Measurements from ENCODE around the gene HELQ. TPM values are rescaled to one million over a fixed set of nuclear protein-coding genes. Genes with fewer than 3 reads are reported as not detected.
"Not testable (repeated sequence)": the region's sequence is repeated elsewhere in the genome, so short reads cannot be mapped to it uniquely, and the experiment has no call there.

Gene HELQ
- total and polyA plus RNA-seq, 2 of the 4 experiments (the other 2 are of a cell fraction) = 8.8 to 9.1 TPM

DNA sequence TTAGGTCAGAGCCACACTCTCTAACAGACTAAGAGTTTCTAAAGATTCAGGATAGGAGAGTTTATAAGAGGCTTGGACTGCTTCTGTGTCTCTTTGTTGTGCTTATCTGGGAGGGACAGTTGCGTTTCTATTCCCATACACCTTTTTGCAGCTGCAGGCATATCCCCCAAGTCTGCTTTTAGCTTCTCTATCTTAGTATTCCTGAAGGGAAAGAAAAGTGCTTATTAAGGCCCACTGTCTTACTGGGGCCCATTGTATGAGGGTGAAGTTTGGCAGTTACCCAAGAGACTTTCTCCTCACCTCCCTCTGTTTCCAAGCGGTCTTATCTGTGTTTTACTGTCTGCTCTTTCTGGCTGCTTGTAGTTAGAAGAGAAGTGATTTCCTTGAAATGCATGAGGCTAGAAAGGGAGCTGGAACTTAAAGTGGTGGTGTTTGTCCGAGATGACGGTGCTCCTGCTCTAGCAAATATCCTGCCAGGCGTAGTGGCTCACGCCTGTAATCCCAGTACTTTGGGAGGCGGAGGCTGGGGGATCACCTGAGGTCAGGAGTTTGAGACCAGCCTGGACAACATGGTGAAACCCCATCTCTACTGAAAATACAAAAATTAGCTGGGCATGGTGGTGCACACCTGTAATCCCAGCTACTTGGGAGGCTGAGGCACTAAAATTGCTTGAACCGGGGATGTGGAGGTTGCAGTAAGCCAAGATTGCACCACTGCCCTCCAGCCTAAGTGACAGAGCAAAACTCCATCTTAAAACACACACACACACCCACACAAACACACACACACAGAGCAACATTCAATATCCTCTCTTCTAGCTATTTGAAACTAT is 40.7 kb upstream of the HELQ start:
- H3K79me1 ChIP-seq (ENCODE audit: low read depth in 1 of 2, low read length in 2 of 2); H4K8ac ChIP-seq (ENCODE audit: low read depth in 2 of 2, low read length in 2 of 2); ATAC-seq (ENCODE audit: low read depth); H3K27ac ChIP-seq (ENCODE audit: insufficient read depth, low read length); H3K56ac ChIP-seq (ENCODE audit: extremely low read depth, insufficient read depth, low read length); BruUV-seq (replicated peaks); H2AK9ac ChIP-seq (replicated peaks; ENCODE audit: low read depth, low read length, poor library complexity); POLR2A ChIA-PET (ENCODE audit: unreplicated experiment); H2AFZ ChIP-seq (replicated peaks; ENCODE audit: low read length, poor library complexity); H2BK5ac ChIP-seq (ENCODE audit: low read depth, low read length, poor library complexity, severe bottlenecking); H3K9ac ChIP-seq (ENCODE audit: low read depth, low read length); H3K36me3 ChIP-seq (ENCODE audit: control insufficient read depth, insufficient read depth, low read length); H3K4ac ChIP-seq (ENCODE audit: low read depth, low read length); H3K14ac ChIP-seq (replicated peaks; ENCODE audit: low read depth, low read length); H3K4me1 ChIP-seq (ENCODE audit: control insufficient read depth, insufficient read depth, low read length); DNase-seq; H3K27me3 ChIP-seq (ENCODE audit: control insufficient read depth, insufficient read depth, low read length); H2BK15ac ChIP-seq (ENCODE audit: low read depth, low read length); H3K23ac ChIP-seq (ENCODE audit: low read depth, low read length); H4K20me1 ChIP-seq (ENCODE audit: insufficient read depth, low read length); CTCF ChIA-PET; H4K91ac ChIP-seq (ENCODE audit: insufficient read depth, low read depth, low read length); H3K4me2 ChIP-seq (ENCODE audit: low read depth, low read length); H2AK5ac ChIP-seq (ENCODE audit: low read depth, low read length); H2BK120ac ChIP-seq (ENCODE audit: low read depth, low read length); H3K4me3 ChIP-seq (ENCODE audit: insufficient read depth, low read depth, low read length); H4K5ac ChIP-seq (ENCODE audit: low read depth, low read length); H3K18ac ChIP-seq (ENCODE audit: low read depth, low read length); dilution Hi-C loops (cut with HindIII; ENCODE audit: low sequenced_read_pairs, unreplicated experiment); intact Hi-C loops (cut with micrococcal nuclease); in situ Hi-C loops (cut with MboI; ENCODE audit: low sequenced_read_pairs); H3K9me3 ChIP-seq (ENCODE audit: control insufficient read depth, insufficient read depth, low read length); H2BK20ac ChIP-seq (ENCODE audit: low read depth, low read length); H3K9me1 ChIP-seq (ENCODE audit: insufficient read depth, low read length): not testable (repeated sequence)
- 62% methylated on average over 4 of the region's 8 CpGs; no CpG with 5 or more reads in 1 of the 2 experiments for WGBS, 2 experiments (ENCODE audit: extremely low coverage in 2 of 2, insufficient read length in 1 of 2)

Measured in IMR-90 (cell line).